K562 (cell line): ENCODE data around the gene TXNDC9. TPM values are rescaled to one million over a fixed set of nuclear protein-coding genes. Genes with fewer than 3 reads are reported as not detected.

ENCODE experiments used
- CHAMP1 ChIP-seq: fragments of 450-650 bp; IDR thresholded peaks from 2 replicates; pipeline ENCODE4 v1.6.1; 2016; ENCODE audit warnings: mild to moderate bottlenecking
- CREBBP ChIP-seq: IDR thresholded peaks from one replicate; pipeline ENCODE4 v1.6.1; 2012; ENCODE audit warnings: low read depth, mild to moderate bottlenecking, control low read depth, inconsistent platforms, low read length
- ETS2 ChIP-seq: IDR thresholded peaks from 2 replicates; pipeline ENCODE4 v1.6.1; 2016; ENCODE audit warnings: borderline replicate concordance, missing genetic modification characterization, mild to moderate bottlenecking, moderate library complexity, missing compliant biosample characterization; ENCODE audit not compliant: poor library complexity, severe bottlenecking
- FOS ChIP-seq: IDR thresholded peaks from 3 replicates; pipeline ENCODE4 v1.6.1; 2011; ENCODE audit not compliant: insufficient read length; ENCODE audit errors: extremely low read depth
- MTA2 ChIP-seq: fragments of 450-650 bp; IDR thresholded peaks from 2 replicates; pipeline ENCODE4 v1.6.1; 2016; ENCODE audit warnings: low read depth
- MXD1 ChIP-seq: fragments of 250-450 bp; sonication (Bioruptor Pico); IDR thresholded peaks from 2 replicates; pipeline ENCODE4 v1.8.0; 2021; ENCODE audit warnings: borderline replicate concordance, mild to moderate bottlenecking, moderate library complexity; ENCODE audit not compliant: poor library complexity, severe bottlenecking
- NFYB ChIP-seq: IDR thresholded peaks from 2 replicates; pipeline ENCODE4 v1.6.1; 2011; ENCODE audit warnings: mild to moderate bottlenecking, moderate library complexity; ENCODE audit not compliant: insufficient read length; ENCODE audit errors: extremely low read depth
- NR2C2 ChIP-seq, 2 experiments: fragments of 200-800 bp in 1 of 2; sonication (Bioruptor generic) in 1 of 2; sonication (generic) in 1 of 2; formaldehyde crosslinking in 1 of 2; IDR thresholded peaks; 2 replicates each; pipeline versions ENCODE4 v1.6.1 to v1.8.0; 2016 to 2022; ENCODE audit warnings: mild to moderate bottlenecking in 1 of 2, missing compliant biosample characterization in 1 of 2, missing genetic modification characterization in 1 of 2, missing genetic modification reagents in 1 of 2
- TAL1 ChIP-seq: fragments of 450-650 bp; IDR thresholded peaks from 2 replicates; pipeline ENCODE4 v1.6.1; 2016; ENCODE audit warnings: mild to moderate bottlenecking
- ZBTB12 ChIP-seq: fragments of 250-450 bp; sonication (Bioruptor Pico); IDR thresholded peaks from 2 replicates; pipeline ENCODE4 v1.4.0; 2020
- ZNF121 ChIP-seq: sonication (generic); formaldehyde crosslinking; conservative IDR thresholded peaks from 2 replicates; pipeline ENCODE4 v1.8.0; 2022; ENCODE audit warnings: missing genetic modification reagents
- ZNF143 ChIP-seq: sonication (generic); formaldehyde crosslinking; IDR thresholded peaks from 2 replicates; pipeline ENCODE4 v1.9.0; 2022; ENCODE audit warnings: mild to moderate bottlenecking, missing genetic modification reagents
- ZNF282 ChIP-seq: sonication (generic); formaldehyde crosslinking; IDR thresholded peaks from 2 replicates; pipeline ENCODE4 v1.8.1; 2023; ENCODE audit warnings: missing genetic modification reagents
- ZNF449 ChIP-seq: fragments of 250-450 bp; sonication (Bioruptor Pico); IDR thresholded peaks from 2 replicates; pipeline ENCODE4 v1.8.0; 2022; ENCODE audit warnings: moderate library complexity, mild to moderate bottlenecking, inconsistent platforms
- ZNF76 ChIP-seq: fragments of 250-450 bp; sonication (Bioruptor Pico); IDR thresholded peaks from 2 replicates; pipeline ENCODE4 v1.4.0; 2020; ENCODE audit warnings: mild to moderate bottlenecking, moderate library complexity, borderline replicate concordance
- polyA plus RNA-seq, 8 experiments: library from polyadenylated mRNA; depleted of rRNA in 4 of 8; stranded (reverse) in 5 of 8; unstranded in 3 of 8; fragments of >200 nt; fragmentation: Nextera tagmentation in 2 of 8; fragmentation: Illumina TruSeq in 1 of 8; extraction: Ambion mirVana in 2 of 8; extraction: Trizol in 1 of 8; gene quantifications; 2 replicates each; pipeline versions ENCODE4 v1.2.1 to v1.2.3, GENCODE V29; 2011 to 2014; ENCODE audit warnings: inconsistent platforms in 1 of 8, missing spikeins in 1 of 8
- total RNA-seq, 7 experiments: library from RNA; depleted of rRNA in 6 of 7; stranded (reverse); fragments of >200 nt in 6 of 7; fragmentation: Illumina TruSeq in 2 of 7; extraction: Trizol in 2 of 7; gene quantifications; 2 replicates each; pipeline versions ENCODE4 v1.2.1 to v1.2.3, GENCODE V29; 2011 to 2021; ENCODE audit warnings: low replicate concordance in 1 of 7
- TF ChIP-seq, protein P1 (sequence below): fragments of 250-450 bp; sonication (Bioruptor Pico); IDR thresholded peaks from 2 replicates; pipeline ENCODE4 v1.5.0; 2021
- TF ChIP-seq, protein P2 (sequence below), 2 experiments: fragments of 200-800 bp in 1 of 2; sonication (Bioruptor generic) in 1 of 2; sonication (generic) in 1 of 2; formaldehyde crosslinking in 1 of 2; IDR thresholded peaks in 1 of 2; conservative IDR thresholded peaks in 1 of 2; 2 replicates each; pipeline versions ENCODE4 v1.5.0 to v1.6.1; 2016 to 2020; ENCODE audit warnings: missing compliant biosample characterization in 1 of 2, missing genetic modification characterization in 1 of 2, missing genetic modification reagents in 1 of 2

Gene TXNDC9
- total and polyA plus RNA-seq, 9 of the 15 experiments (the other 6 are each of a cell fraction or from before 2014, with no cell fraction given), result 37.5 to 211 (median 65.5) TPM

- no peak for TF ChIP-seq CREBBP
- TF ChIP-seq CHAMP1, result no peak
- TF ChIP-seq MTA2, result no peak
- TF ChIP-seq ZNF121 (CRISPR knock-in tag), result no peak
- TF ChIP-seq, protein P1, sequence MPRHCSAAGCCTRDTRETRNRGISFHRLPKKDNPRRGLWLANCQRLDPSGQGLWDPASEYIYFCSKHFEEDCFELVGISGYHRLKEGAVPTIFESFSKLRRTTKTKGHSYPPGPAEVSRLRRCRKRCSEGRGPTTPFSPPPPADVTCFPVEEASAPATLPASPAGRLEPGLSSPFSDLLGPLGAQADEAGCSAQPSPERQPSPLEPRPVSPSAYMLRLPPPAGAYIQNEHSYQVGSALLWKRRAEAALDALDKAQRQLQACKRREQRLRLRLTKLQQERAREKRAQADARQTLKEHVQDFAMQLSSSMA (CRISPR knock-in tag), result no peak
- no peak for TF ChIP-seq NFYB
- no peak for TF ChIP-seq ZNF449
- TF ChIP-seq FOS, result no peak
- no peak for TF ChIP-seq ZNF143 (CRISPR knock-in tag)
- no peak for TF ChIP-seq MXD1 (CRISPR knock-in tag)
- TF ChIP-seq, protein P2, sequence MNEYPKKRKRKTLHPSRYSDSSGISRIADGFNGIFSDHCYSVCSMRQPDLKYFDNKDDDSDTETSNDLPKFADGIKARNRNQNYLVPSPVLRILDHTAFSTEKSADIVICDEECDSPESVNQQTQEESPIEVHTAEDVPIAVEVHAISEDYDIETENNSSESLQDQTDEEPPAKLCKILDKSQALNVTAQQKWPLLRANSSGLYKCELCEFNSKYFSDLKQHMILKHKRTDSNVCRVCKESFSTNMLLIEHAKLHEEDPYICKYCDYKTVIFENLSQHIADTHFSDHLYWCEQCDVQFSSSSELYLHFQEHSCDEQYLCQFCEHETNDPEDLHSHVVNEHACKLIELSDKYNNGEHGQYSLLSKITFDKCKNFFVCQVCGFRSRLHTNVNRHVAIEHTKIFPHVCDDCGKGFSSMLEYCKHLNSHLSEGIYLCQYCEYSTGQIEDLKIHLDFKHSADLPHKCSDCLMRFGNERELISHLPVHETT (CRISPR knock-in tag; conservative IDR thresholded peaks at IDR 0.05 in 1 of 2, IDR thresholded peaks at IDR 0.05 in 1 of 2), result peak in 1 of 2 experiments; percentile 86; a peak in 2 of 4 replicates
- TF ChIP-seq ETS2 (tag), result no peak
- TF ChIP-seq ZBTB12 (CRISPR knock-in tag), result peak; percentile 61; the same call in 1 of the 2 replicates
- TF ChIP-seq ZNF282 (CRISPR knock-in tag), result no peak
- no peak for TF ChIP-seq ZNF76
- TF ChIP-seq TAL1, result no peak
- TF ChIP-seq NR2C2 (CRISPR knock-in tag; IDR thresholded peaks at IDR 0.05), result 0 out of 2 replicates have a peak, but pooled peaks have one; percentile 30
- TF ChIP-seq NR2C2 (tag; IDR thresholded peaks at IDR 0.05), result 0 out of 2 replicates have a peak, but pooled peaks have one; percentile 15
- TF ChIP-seq, all 486 proteins: peak for 134
Measured at GRCh38 chr2:99337113-99338028, 1.2 kb upstream of the TXNDC9 start, which contains the start of gene EIF5B (continued).
